Neural cell (in vitro differentiated cells): ENCODE data around the gene ADAMTS6.

ENCODE experiments used
- EP300 ChIP-seq: fragments of 450-650 bp; conservative IDR thresholded peaks from 2 replicates; pipeline ENCODE4 v1.6.1; 2014; ENCODE audit warnings: antibody characterized with exemption, mild to moderate bottlenecking, moderate library complexity; ENCODE audit not compliant: poor library complexity, severe bottlenecking
- EZH2 ChIP-seq: fragments of 200-600, 300-800 bp; shearing (Covaris generic), sonication (generic); IDR thresholded peaks from 2 replicates; pipeline ENCODE4 v1.6.1; 2014; ENCODE audit warnings: antibody characterized with exemption, low read length, borderline replicate concordance, mild to moderate bottlenecking; ENCODE audit not compliant: insufficient read depth, poor library complexity, severe bottlenecking
- MXI1 ChIP-seq: fragments of 450-650 bp; conservative IDR thresholded peaks from 2 replicates; pipeline ENCODE4 v1.6.1; 2014; ENCODE audit warnings: antibody characterized with exemption, mild to moderate bottlenecking; ENCODE audit not compliant: poor library complexity, severe bottlenecking
- TAF1 ChIP-seq: IDR thresholded peaks from 2 replicates; pipeline ENCODE4 v1.6.1; 2012; ENCODE audit warnings: low read depth
- TF ChIP-seq, protein P1 (sequence below): fragments of 450-650 bp; IDR thresholded peaks from 2 replicates; pipeline ENCODE4 v1.5.1; 2014; ENCODE audit warnings: antibody characterized with exemption, mild to moderate bottlenecking, moderate library complexity; ENCODE audit not compliant: poor library complexity, severe bottlenecking

DNA sequence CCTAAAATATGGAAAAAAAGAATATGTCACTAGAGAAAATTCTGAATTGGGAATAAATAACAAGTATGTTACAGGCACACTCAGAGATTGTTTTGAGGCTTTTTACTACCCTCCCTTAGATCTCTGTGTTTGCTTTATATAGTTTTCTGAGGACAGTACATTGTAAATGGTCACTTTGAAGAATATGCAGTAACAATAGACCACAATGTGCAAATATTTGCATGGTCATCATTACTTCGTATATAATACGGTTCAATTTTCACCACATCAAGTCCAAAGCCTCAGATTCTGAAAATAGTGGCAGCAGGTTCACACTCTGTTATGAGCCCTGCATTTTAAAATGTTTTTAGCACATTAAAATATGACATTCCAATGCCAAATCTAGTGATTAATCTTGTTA, 238.6 kb downstream of the ADAMTS6 start:
- no peak for TF ChIP-seq EZH2
- no peak for TF ChIP-seq EP300
- TF ChIP-seq, protein P1, sequence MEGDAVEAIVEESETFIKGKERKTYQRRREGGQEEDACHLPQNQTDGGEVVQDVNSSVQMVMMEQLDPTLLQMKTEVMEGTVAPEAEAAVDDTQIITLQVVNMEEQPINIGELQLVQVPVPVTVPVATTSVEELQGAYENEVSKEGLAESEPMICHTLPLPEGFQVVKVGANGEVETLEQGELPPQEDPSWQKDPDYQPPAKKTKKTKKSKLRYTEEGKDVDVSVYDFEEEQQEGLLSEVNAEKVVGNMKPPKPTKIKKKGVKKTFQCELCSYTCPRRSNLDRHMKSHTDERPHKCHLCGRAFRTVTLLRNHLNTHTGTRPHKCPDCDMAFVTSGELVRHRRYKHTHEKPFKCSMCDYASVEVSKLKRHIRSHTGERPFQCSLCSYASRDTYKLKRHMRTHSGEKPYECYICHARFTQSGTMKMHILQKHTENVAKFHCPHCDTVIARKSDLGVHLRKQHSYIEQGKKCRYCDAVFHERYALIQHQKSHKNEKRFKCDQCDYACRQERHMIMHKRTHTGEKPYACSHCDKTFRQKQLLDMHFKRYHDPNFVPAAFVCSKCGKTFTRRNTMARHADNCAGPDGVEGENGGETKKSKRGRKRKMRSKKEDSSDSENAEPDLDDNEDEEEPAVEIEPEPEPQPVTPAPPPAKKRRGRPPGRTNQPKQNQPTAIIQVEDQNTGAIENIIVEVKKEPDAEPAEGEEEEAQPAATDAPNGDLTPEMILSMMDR, result no peak
- TF ChIP-seq TAF1, result no peak
- TF ChIP-seq MXI1, result no peak
